Activated naive CD4-positive, alpha-beta T cell treated with anti-CD3 and anti-CD28 coated beads, Interleukin-2, amount 50 U/mL, for 72 hours (primary cell): ENCODE results near the gene RNF220. TPM values are rescaled to one million over a fixed set of nuclear protein-coding genes. Genes with fewer than 3 reads are reported as not detected.
A peak's percentile ranks its signal among the peaks of the same experiment; 100 is the strongest.

ENCODE experiments used
- ATAC-seq, 2 donors: fragments of 150-1000 bp; cut with Tn5 transposase; 2 replicates each; pipeline ENCODE4 v1.10.0; 2021; ENCODE audit warnings: mild to moderate bottlenecking in 2 of 2, moderate library complexity in 2 of 2
- DNase-seq, 2 donors: peaks; one replicate each; pipeline ENCODE4 v3.0.0; 2021 to 2022; ENCODE audit warnings: low spot score in 2 of 2
- H3K27ac Mint-ChIP-seq, 2 donors: one replicate each; pipeline ENCODE4 v1.8.0; 2022; ENCODE audit warnings: mild to moderate bottlenecking in 2 of 2, mixed read lengths in 2 of 2
- H3K36me3 Mint-ChIP-seq, 2 donors: one replicate each; pipeline ENCODE4 v1.8.0; 2022; ENCODE audit warnings: mixed read lengths in 2 of 2
- H3K9me3 Mint-ChIP-seq, 2 donors: one replicate each; pipeline ENCODE4 v1.8.0; 2022; ENCODE audit warnings: mixed read lengths in 2 of 2
- total RNA-seq, 2 donors: library from RNA; stranded (reverse); gene quantifications; one replicate each; pipeline ENCODE4 v1.2.3, GENCODE V29; 2022

Gene RNF220
- total RNA-seq, 2 donors from 2014 or later: 76.1 to 77.1 TPM

DNA sequence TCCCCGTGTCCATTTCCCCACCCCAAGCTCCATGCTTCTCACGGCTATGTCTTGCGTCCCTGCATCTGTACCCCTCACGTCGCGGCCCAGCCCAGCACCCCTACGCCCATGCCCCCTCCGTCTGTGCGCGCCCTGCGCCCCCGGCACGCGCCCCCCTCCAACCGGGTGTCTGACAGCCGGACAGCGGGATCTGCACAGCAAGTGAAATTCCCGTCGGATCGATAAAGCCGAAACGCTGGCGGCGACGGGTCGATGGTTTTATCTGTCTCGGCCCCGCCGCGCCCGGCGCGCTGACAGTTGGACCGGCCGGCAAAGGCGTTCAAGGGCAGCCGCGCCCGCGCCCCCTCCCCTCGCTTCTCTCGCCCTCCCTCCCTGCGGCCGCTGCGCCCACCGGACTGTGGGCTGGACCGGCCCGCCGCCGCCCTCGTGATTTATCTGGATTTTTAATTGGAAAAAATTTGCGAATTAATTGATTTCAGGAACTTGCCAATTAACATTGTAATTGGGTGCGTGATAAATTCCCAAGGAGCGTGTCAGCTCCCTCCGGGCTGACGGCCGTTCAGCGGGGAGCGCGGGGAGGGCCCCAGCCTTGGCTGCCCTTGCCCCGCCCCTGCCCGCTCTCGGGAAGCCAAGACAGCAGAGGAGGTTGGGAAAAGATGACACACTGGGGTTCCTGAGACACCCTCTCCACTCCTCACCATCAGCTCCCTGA lies 212.1 kb downstream of the RNF220 start:
- Mint-ChIP-seq H3K36me3 (no peaks in the 10 kb centered on the region), H3K9me3 (no peaks in the 10 kb centered on the region), H3K27ac (no peak overlapping the region)
- ATAC-seq (no peak), DNase-seq (no peak)

GRCh38 chr1:44617703-44618029 lies 212.6 kb downstream of the RNF220 start:
- ATAC-seq (no peak), DNase-seq (no peak)
- no peaks in the 10 kb centered on the region for H3K36me3 Mint-ChIP-seq

DNA sequence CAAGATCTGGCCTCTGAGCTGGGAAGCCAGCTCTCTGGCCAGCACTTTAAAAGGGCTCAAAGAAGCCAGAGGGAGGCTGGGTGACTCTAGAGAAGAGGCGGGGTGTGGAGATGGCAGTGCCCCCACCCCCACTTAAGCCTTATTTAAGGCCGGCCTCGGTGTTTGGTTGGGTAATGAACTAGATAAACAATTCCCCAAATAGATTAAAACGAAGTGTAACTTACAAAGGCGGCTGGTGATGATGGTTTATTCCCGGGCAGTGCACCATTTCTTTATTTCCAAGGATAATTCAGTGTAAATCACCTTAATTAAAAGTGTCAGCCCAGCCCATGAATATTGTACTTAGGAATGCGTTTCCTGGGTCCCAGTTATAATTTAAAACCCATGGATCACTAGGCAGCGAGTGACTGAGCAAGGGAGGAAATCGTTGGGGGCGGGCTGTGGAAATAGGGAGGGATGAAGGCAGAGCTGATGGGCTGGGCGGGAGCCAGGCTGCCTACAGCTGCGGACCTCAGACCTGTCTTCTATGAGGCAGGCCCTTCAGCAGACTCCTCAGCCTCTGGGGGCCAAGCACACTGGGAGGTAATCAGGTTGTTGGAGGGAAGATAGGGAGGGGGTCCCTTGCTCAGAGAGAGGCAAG lies 214.3 kb downstream of the RNF220 start:
- no peaks in the 10 kb centered on the region for H3K9me3 Mint-ChIP-seq
- ATAC-seq: no peak
- H3K27ac Mint-ChIP-seq: no peak overlapping the region
- no peak for DNase-seq
- no peaks in the 10 kb centered on the region for H3K36me3 Mint-ChIP-seq

More at GRCh38 chr1:44617703-44618029, 212.6 kb downstream of the RNF220 start:
- no peak overlapping the region for H3K27ac Mint-ChIP-seq
- no peaks in the 10 kb centered on the region for H3K9me3 Mint-ChIP-seq

DNA sequence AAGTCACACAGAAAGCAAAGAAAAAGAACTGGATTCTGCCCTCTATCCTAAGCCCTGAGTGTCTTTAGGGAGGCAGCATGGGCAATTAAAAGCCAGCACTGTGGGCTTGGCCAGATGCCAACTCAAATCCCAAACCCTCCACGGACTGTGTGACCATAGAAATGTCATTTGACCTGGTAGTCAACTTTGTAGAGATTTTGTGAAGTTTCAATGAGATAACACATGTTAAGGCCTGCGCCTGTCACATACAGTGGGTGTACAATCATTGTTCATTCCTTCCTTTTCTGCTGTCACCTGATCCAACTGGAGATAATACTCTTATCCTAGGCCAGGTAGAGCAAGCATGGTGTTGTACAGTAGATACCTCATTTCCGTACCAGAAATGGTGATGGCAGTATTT lies 215.0 kb downstream of the RNF220 start:
- no peaks in the 10 kb centered on the region for H3K9me3 Mint-ChIP-seq
- H3K36me3 Mint-ChIP-seq: no peaks in the 10 kb centered on the region
- no peak for ATAC-seq

DNA sequence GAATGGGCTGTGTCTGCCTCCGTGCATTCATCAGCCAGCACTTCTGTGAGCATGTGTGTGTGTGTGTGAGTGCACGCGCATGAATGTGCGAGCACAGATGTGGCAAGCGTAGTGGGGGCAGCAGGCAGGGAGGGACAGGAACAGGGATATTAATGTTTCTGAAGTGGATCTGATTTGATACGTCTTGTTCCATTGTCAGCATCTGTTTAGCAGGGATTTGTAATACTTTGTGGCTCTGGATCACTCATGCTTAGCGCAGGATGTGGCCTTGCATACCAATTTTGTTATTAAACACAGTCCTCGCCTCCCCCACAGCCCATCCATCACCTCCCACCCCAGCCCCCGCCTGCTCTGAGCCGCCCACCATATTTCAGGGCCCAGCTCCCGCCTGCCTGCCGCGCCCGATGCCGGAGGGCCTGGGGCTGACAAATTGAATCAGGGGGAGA lies 216.8 kb downstream of the RNF220 start:
- no peak for DNase-seq
- H3K27ac Mint-ChIP-seq: no peak overlapping the region
- ATAC-seq: no peak
- H3K9me3 Mint-ChIP-seq: no peaks in the 10 kb centered on the region
- no peaks in the 10 kb centered on the region for H3K36me3 Mint-ChIP-seq

More for the DNA sequence above, 215.0 kb downstream of the RNF220 start:
- no peak overlapping the region for H3K27ac Mint-ChIP-seq
- no peak for DNase-seq

DNA sequence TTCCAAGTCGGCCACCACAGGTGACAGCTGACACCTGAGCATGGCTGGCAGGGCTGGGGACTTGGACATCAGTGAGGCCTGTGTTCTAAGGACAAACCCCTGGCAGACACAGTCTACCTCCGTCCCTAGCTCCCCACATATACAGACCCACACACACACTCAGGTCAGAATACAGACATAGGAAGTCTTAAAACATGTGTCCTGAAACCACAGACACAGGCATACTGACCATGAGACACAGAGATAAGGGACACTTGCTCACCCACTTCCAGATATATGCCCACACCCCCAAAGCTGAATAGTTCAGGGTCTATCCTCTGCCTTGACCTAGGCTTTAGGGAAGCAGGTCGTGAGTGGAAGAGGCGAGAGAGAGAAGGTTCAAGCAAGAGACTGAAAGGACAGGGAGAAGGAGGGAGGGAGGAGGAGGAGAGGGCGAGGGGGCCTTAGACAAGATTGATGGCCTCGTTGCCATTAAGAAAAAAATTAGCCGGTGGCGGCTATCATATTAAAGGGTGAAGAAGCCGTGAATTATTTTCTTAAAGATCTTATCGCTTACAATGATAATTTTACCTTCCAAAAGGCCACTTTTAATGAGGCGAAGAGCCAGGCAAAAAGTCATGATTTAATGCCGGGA lies 219.3 kb downstream of the RNF220 start:
- Mint-ChIP-seq H3K9me3 (no peaks in the 10 kb centered on the region), H3K27ac (peak overlapping the region in 1 of 2 donors; percentile 56), H3K36me3 (no peaks in the 10 kb centered on the region)
- DNase-seq (no peak), ATAC-seq (no peak)

GRCh38 chr1:44625348-44625747 lies 220.3 kb downstream of the RNF220 start:
- ATAC-seq (no peak), DNase-seq (no peak)
- Mint-ChIP-seq H3K36me3 (no peaks in the 10 kb centered on the region), H3K9me3 (peaks cover 2 to 3% of the 10 kb centered on the region in 2 donors), H3K27ac (no peak overlapping the region)

DNA sequence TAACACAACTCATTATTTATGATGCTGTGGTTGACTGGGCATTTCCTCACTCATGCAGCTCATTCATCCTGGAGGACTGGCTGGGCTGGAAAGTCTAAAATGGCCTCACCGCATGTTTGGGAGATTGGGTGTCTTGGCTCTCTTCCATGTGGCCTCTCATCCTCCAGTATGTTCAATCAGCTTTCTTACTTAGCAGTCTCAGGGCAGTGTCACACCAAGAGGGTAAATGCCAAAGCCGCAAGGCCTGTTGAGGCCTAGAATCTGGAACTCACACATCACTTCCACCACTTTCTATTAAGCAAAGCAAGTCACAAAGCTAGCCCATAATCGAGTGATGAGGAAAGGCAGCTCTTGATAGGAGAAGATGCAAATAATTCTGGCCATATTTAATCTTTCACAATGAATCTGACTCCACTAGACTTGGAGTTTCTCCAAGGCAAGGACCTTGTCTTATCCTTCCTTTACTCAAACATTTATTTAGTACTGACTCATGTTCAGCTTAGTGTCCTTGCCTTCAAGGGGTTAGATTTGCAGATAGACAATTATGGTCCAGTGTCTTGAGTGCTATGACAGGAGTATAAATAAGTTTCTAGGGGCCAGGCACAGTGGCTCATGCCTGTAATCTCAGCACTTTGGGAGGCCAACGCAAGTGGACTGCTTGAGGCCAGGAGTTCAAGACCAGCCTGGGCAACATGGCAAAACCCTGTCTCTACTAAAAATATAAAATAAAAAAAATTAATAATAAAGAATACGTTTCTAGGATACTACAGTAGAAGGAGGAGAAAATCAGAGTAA lies 224.1 kb downstream of the RNF220 start:
- DNase-seq (no peak), ATAC-seq (no peak)
- H3K36me3 Mint-ChIP-seq: peaks cover 6 to 12% of the 10 kb centered on the region in 2 donors
- no peak overlapping the region for H3K27ac Mint-ChIP-seq
- peaks cover 8 to 9% of the 10 kb centered on the region in 2 donors for H3K9me3 Mint-ChIP-seq

DNA sequence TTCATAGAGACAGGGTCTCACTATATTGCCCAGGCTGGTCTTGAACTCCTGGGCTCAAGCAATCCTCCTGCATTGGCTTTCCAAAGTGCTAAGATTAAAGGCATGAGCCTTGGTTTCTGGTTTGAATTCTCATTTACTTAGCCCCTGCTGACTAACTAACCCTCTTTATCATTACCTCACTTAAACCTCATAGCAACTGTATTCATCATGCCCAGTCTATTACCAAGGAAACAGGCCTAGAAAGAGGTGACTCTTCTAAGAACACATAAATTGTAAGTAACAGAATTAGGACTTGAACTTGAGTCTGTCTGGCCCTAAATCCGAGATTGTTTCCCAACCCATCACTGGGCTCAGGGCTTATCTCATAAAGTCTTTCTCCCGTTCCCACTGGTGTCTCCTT lies 225.1 kb downstream of the RNF220 start:
- no peak for DNase-seq
- Mint-ChIP-seq H3K9me3 (peaks cover 8 to 9% of the 10 kb centered on the region in 2 donors), H3K27ac (peak overlapping the region in 1 of 2 donors; percentile 97), H3K36me3 (peaks cover 12 to 20% of the 10 kb centered on the region in 2 donors)
- no peak for ATAC-seq

DNA sequence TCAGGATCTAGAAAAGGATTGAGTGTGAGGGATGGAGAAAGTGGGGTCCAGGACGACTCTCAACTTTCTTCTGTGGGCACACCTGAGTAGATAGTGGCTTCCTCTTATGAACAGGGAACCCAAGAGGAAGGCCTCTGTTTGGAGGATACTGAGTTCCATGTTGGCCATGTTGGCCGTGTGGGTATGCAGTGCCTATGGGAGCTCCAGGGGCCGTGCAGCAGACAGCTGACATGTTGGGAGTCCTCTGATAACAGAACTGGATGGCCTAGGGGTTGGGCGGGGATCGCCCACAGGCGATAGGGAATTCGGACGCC lies 226.2 kb downstream of the RNF220 start:
- Mint-ChIP-seq H3K27ac (peak overlapping the region; percentile 79 to 97), H3K36me3 (peaks cover 18 to 27% of the 10 kb centered on the region in 2 donors), H3K9me3 (peaks cover 8 to 9% of the 10 kb centered on the region in 2 donors)
- DNase-seq (no peak), ATAC-seq (peak; percentile 23 to 38)

DNA sequence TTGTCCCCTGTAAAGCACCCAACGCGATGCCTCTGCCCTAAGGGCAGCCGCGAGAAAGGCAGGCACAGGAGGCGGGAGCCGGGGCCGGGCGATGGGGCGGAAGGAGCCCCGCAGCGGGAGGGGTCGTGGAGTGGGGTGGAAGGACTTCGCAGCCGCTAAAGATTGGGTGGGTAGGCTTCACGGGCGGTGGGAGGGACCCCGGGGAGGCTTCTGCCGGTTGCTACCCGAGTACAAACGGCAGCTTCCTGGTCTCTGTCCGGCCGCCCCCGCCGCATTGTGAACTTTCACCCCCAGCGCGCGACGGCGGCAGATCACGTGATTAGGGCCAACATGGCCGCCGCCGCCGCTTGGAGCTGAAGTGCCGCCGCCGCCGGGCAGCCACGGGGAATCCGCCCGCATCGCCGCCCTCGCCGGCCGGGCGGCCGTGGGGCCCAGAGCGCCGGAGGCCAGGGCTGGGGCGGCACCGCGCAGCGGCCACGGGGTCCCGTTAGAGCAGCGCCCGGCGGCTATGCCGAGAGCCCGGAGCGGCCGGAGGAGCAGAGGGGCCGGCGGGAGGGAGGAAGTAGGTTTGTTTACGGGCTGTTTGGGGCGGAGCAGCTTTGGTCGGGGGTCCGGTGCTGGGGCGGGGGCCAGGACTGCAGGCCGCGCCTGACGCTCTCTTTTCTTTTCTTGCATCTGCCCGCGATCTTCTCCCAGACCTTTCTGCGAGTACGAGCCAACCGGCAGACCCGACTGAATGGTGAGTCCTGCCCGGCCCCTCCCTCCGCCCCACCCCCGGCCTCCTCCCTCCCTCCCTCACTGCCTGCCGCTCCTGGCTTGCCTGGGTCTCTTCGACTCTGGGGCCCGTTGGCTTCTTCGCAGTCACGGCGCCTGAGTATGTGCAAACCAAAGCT lies 226.8 kb downstream of the RNF220 start:
- Mint-ChIP-seq H3K36me3 (peaks cover 21 to 27% of the 10 kb centered on the region in 2 donors), H3K27ac (peak overlapping the region; percentile 97 to 98), H3K9me3 (peaks cover 8 to 9% of the 10 kb centered on the region in 2 donors)
- ATAC-seq (peak; percentile 84 to 85), DNase-seq (peak; percentile 90 to 91)

- DNase-seq: no peak
- peaks cover 8 to 9% of the 10 kb centered on the region in 2 donors for H3K9me3 Mint-ChIP-seq
- H3K36me3 Mint-ChIP-seq: peaks cover 27 to 28% of the 10 kb centered on the region in 2 donors
- no peak for ATAC-seq
- H3K27ac Mint-ChIP-seq: peak overlapping the region; percentile 97 to 98
Observed at GRCh38 chr1:44632598-44632997, 227.5 kb downstream of the RNF220 start.

DNA sequence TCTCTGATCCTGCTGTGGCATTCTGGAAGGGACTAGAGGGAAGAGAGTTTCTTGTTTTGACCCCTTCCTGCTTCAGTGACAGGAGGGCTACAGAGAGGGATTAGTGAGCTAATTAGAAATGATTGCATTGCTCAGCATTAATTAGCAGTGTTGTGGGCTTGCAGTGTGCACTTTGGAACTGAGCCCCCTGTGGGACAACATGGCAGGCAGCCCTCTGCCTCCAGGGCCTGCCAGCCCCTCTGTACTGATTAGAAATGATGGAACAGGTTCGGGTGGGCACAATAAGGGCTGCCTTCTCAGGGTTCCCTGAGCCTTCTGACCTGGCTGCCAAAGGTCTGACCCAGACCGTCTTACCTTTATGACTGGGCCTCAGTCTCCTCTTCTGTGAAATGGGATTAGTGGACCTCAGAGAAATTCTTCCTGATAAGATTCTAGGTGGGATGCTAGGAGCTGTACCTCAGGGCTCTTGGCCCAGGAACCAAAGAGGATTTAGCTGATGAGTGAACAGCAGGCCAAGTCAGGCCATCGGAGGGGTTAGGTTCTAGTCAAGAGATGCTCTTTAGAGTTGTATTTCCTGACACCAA lies 229.6 kb downstream of the RNF220 start:
- peak overlapping the region; percentile 63 to 85 for H3K27ac Mint-ChIP-seq
- peaks cover 27 to 30% of the 10 kb centered on the region in 2 donors for H3K36me3 Mint-ChIP-seq
- no peak for DNase-seq
- ATAC-seq: no peak
- H3K9me3 Mint-ChIP-seq: peaks cover 8 to 9% of the 10 kb centered on the region in 2 donors

DNA sequence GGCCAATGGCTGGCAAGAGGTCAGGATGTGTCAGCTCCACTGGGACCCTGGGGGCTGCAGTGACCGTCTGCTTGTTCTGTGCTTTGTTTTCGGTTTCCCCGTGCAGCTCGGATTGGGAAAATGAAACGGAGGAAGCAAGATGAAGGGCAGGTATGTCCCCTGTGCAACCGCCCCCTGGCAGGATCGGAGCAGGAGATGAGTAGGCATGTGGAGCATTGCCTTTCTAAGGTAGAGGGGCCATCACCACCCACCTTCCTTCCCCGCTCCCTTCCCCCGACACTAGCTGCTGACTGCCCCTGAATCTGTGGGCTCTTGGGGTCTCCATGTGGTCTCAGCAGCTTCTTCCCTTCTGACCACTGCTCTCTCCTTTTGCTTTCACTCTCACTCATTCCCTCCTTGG lies 230.4 kb downstream of the RNF220 start:
- peak overlapping the region in 1 of 2 donors; percentile 13 for H3K27ac Mint-ChIP-seq
- ATAC-seq (no peak), DNase-seq (no peak)
- peaks cover 27 to 30% of the 10 kb centered on the region in 2 donors for H3K36me3 Mint-ChIP-seq
- H3K9me3 Mint-ChIP-seq: peaks cover 6% of the 10 kb centered on the region in 2 donors

GRCh38 chr1:44636083-44636687 lies 231.1 kb downstream of the RNF220 start:
- Mint-ChIP-seq H3K9me3 (no peaks in the 10 kb centered on the region), H3K27ac (peak overlapping the region in 1 of 2 donors; percentile 85), H3K36me3 (peaks cover 27 to 30% of the 10 kb centered on the region in 2 donors)
- ATAC-seq (no peak), DNase-seq (no peak)
